Mucosa of descending colon (tissue), 3 donors: ENCODE results near the gene GPC6. TPM values are rescaled to one million over a fixed set of nuclear protein-coding genes. Genes with fewer than 3 reads are reported as not detected.

Source experiments
- ATAC-seq: fragments of 200-7000 bp; cut with Tn5 transposase; one replicate; pipeline ENCODE4 v1.9.1; 2020; ENCODE audit warnings: mild to moderate bottlenecking, moderate library complexity
- DNase-seq, 3 donors: peaks; one replicate each; pipeline ENCODE4 v3.0.0-alpha.2; 2020
- H3K36me3 ChIP-seq: fragments of 200-600 bp; one replicate; pipeline ENCODE4 v1.8.0; 2021; ENCODE audit warnings: low read depth, mild to moderate bottlenecking
- H3K4me1 ChIP-seq: fragments of 200-600 bp; one replicate; pipeline ENCODE4 v1.8.0; 2021; ENCODE audit warnings: low read depth, mild to moderate bottlenecking
- H3K4me3 ChIP-seq: fragments of 200-600 bp; one replicate; pipeline ENCODE4 v1.8.0; 2021; ENCODE audit warnings: mild to moderate bottlenecking
- H3K9me3 ChIP-seq: fragments of 200-600 bp; one replicate; pipeline ENCODE4 v1.8.0; 2021; ENCODE audit warnings: mild to moderate bottlenecking
- intact Hi-C, 2 donors: fragments of 100-400 bp; cut with DNase I in 1 of 2; cut with micrococcal nuclease in 1 of 2; formaldehyde crosslinking; loops; one replicate each; pipeline versions ENCODE4 v1.11.0 to v1.11.1; 2022; cut with DNase I, micrococcal nuclease
- total RNA-seq, 3 donors: library from RNA; stranded (reverse); fragmentation: NEBNext Ultra II Directional in 2 of 3; extraction: Animal tissue kit (Norgen Biotek cat#: 25700) in 2 of 3; gene quantifications; one replicate each; pipeline versions ENCODE4 v1.2.1 to v1.2.4, GENCODE V29; 2021 to 2023
- TF ChIP-seq, protein P1 (sequence below): fragments of 200-600 bp; IDR thresholded peaks from one replicate; pipeline ENCODE4 v1.8.0; 2022; ENCODE audit warnings: antibody characterized with exemption, mild to moderate bottlenecking
- donor health status: DM: no; HTN: no; CAD: no; lungs with moderate emphysema.
- donor health status: DM: no; HTN: no; CAD: no.
- donor health status: DM: no; HTN: yes; CAD: no.

The GPC6 gene
- total RNA-seq, 3 donors from 2014 or later: 2.7 to 11.3 (median 7.5) TPM

DNA sequence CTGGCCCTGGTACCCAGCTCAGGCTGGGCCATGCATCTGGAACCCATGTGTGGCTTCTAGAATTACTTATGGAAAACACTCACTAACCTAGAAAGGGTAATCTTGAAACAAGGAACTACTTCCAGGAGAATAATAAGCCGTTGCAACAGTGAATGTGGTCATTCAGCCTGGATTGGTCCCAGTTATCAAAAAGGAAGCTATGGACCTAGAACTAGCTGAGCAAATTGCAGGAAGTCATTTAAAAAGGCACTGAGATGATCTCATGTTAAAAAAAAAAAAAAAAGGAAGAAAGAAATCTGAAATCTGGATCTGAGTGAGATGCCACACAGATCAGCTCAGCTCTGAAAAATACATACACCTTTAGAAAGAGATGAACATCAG is 1193.3 kb downstream of the GPC6 start:
- TF ChIP-seq, protein P1, sequence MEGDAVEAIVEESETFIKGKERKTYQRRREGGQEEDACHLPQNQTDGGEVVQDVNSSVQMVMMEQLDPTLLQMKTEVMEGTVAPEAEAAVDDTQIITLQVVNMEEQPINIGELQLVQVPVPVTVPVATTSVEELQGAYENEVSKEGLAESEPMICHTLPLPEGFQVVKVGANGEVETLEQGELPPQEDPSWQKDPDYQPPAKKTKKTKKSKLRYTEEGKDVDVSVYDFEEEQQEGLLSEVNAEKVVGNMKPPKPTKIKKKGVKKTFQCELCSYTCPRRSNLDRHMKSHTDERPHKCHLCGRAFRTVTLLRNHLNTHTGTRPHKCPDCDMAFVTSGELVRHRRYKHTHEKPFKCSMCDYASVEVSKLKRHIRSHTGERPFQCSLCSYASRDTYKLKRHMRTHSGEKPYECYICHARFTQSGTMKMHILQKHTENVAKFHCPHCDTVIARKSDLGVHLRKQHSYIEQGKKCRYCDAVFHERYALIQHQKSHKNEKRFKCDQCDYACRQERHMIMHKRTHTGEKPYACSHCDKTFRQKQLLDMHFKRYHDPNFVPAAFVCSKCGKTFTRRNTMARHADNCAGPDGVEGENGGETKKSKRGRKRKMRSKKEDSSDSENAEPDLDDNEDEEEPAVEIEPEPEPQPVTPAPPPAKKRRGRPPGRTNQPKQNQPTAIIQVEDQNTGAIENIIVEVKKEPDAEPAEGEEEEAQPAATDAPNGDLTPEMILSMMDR: no peak
- no peak overlapping the region for H3K4me3 ChIP-seq
- H3K9me3 ChIP-seq: no peaks in the 10 kb centered on the region
- H3K4me1 ChIP-seq: no peaks in the 10 kb centered on the region
- DNase-seq (no peak), ATAC-seq (no peak)
- intact Hi-C loops: no loop called here
- H3K36me3 ChIP-seq: no peaks in the 10 kb centered on the region

DNA sequence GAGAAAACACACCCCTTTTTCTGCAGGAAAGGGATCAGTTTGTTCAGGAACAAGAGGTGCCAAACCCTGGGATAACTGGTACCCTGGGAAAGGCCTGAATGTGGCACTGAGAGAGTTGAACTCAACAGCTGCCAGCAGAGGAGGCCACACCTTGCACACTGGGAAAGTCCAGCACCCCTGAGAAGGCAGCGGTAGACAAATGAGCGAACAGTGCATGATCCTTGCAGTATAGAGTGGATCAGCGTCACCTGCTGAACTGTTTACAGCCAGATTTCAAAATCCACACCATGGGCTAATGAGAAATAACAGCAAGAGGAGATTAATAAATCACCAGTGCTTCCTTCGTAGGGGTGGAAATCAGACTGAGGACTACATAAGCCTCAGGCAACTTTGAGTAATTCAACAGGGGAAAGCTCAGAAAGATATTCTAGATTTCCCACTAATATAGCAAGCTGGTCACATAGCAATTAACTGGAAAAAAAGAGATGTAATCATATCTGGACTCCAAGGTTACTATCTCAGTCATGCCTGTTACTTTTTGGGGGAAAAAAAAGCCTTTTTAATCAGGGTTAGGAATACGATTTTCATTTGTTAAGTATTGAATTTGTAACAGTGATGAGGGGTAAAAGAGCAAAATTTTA is 1200.8 kb downstream of the GPC6 start:
- Histone ChIP-seq H3K4me1 (no peaks in the 10 kb centered on the region), H3K4me3 (no peak overlapping the region), H3K36me3 (no peaks in the 10 kb centered on the region), H3K9me3 (no peaks in the 10 kb centered on the region)
- TF ChIP-seq, protein P1: no peak
- DNase-seq (no peak), ATAC-seq (no peak)
- intact Hi-C loops: no loop called here

DNA sequence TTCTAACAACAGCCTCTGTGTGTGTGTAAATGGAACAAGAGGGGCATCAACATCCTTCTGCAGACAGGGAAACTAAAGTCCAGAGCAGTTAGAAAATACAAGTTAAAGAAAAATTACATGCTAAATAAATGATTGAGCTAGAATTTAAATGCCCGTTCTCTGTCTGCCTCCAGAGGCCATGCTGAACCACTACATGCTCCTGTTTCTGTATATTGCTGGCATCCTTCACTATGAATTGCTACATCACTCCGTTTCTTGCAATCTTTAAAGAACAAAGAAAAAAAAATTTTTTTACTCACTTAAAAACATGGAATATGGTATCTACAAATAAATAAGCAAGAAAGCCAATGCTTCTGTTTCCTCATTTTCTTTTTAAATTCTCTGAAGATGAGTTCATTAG is 1205.0 kb downstream of the GPC6 start:
- DNase-seq: no peak
- TF ChIP-seq, protein P1: no peak
- H3K4me3 ChIP-seq: no peak overlapping the region
- ATAC-seq: no peak
- H3K4me1 ChIP-seq: no peaks in the 10 kb centered on the region
- intact Hi-C loops: no loop called here
- no peaks in the 10 kb centered on the region for H3K36me3 ChIP-seq
- no peaks in the 10 kb centered on the region for H3K9me3 ChIP-seq

DNA sequence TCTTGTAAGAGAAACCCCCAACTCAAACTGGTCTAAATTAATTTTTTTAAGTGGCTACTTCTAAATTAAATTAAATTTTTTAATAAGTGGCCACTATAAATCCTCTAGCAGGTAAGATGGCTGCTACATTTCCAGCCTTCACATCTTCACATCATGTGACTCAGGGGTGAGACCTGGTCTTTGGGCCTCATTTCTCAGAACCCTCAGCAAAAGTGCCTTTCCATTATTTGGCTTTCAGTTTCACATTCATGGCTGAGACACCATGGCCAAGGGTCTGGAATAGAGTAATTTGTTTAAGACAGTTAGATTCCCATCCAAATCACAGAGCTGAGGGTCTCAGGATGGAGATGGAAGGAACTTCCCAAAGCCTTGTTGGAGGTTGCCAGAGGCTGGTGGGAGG is 1205.4 kb downstream of the GPC6 start:
- TF ChIP-seq, protein P1: no peak
- H3K9me3 ChIP-seq: no peaks in the 10 kb centered on the region
- no peaks in the 10 kb centered on the region for H3K4me1 ChIP-seq
- H3K4me3 ChIP-seq: no peak overlapping the region
- ATAC-seq: no peak
- intact Hi-C loops: no loop called here
- H3K36me3 ChIP-seq: no peaks in the 10 kb centered on the region
- DNase-seq: no peak

DNA sequence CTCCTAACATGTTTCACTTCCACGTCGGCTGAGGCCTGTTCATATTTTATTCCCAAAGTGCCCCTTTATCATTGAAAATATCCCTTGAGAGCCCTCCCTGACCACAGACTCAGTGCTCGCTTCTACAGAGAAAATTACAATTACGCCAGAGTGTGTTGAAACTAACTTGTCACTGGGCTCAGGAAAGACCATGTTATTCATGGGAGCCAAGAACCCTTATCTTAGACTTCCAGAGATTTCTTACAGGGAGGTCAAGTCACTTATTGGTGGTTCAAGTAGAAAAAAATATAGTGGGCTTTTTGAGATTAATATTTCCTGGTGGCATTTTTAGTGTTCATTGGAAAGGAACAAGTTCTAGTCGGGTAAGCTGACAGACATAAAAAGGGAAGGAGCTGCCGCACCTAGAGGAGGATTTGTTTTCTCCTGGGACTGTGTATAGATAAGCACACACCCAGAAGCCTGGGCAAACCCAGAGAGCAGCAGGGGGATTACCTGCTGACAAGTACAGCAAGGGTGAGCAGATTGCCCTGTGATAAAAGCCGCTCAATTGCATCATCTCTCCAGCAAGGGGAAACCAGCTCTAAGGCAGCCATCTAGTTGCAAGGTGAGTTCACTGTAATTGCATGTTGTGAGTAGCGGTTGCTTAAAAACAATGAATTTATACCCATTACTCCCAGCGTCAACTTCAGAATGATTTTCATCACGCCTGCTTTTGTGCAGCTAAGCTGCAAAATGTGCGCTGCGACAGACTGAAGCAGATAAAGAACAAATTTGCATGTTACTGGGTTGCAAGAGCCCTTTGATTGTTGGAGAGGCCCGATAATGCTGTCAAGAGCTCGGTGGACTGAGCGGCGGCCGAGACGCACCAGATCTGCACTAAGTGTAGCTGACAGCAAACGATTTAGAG is 1206.7 kb downstream of the GPC6 start:
- DNase-seq (peak in 2 of 3 donors; percentile 21 to 33), ATAC-seq (peak; percentile 70)
- H3K4me1 ChIP-seq: no peaks in the 10 kb centered on the region
- no peak overlapping the region for H3K4me3 ChIP-seq
- intact Hi-C loops: no loop called here
- TF ChIP-seq, protein P1: no peak
- no peaks in the 10 kb centered on the region for H3K36me3 ChIP-seq
- no peaks in the 10 kb centered on the region for H3K9me3 ChIP-seq
